SK-N-SH (cell line): ENCODE data around the gene BAG5. TPM values are rescaled to one million over a fixed set of nuclear protein-coding genes. Genes with fewer than 3 reads are reported as not detected.

ENCODE experiments used
- CTCF ChIA-PET: fragments of 300-600, 350-600 bp; formaldehyde crosslinking; extraction: SDS; loops from one replicate; lab custom pipeline; 2021; lab: Yijun Ruan, JAX
- POLR2A ChIA-PET: fragments of 350-600 bp; sonication (Branson Sonifier 250); formaldehyde crosslinking; extraction: SDS; loops from one replicate; lab custom pipeline; 2020; ENCODE audit warnings: antibody characterized with exemption, inconsistent platforms; lab: Yijun Ruan, JAX
- DNase-seq: peaks from one replicate; pipeline ENCODE4 v3.0.0; 2012
- H2AFZ ChIP-seq: fragments of 200-600 bp; sonication (generic); 2 replicates; pipeline ENCODE4 v1.8.1; 2016; ENCODE audit warnings: antibody characterized with exemption, mild to moderate bottlenecking, low read depth
- H3F3A ChIP-seq: fragments of 200-600 bp; sonication (generic); replicated peaks from 2 replicates; pipeline ENCODE3; 2016; ENCODE audit warnings: antibody characterized with exemption, mild to moderate bottlenecking; ENCODE audit not compliant: insufficient read depth
- H3K27ac ChIP-seq, 2 experiments: fragments of 200-500 bp in 1 of 2; fragments of 200-600 bp in 1 of 2; sonication (Bioruptor generic) in 1 of 2; sonication (generic), shearing (Covaris generic) in 1 of 2; 2 replicates each; pipeline versions ENCODE4 v1.5.1 to v1.6.1; 2014 to 2016; ENCODE audit warnings: low read depth in 2 of 2, inconsistent platforms in 1 of 2, low read length in 1 of 2, mild to moderate bottlenecking in 1 of 2, mixed read lengths in 1 of 2
- H3K27me3 ChIP-seq: fragments of 200-600 bp; sonication (generic), shearing (Covaris generic); 2 replicates; pipeline ENCODE4 v1.6.1; 2016; ENCODE audit warnings: mixed run types; ENCODE audit not compliant: insufficient read depth
- H3K36me3 ChIP-seq, 2 experiments: fragments of 200-500 bp in 1 of 2; fragments of 200-600 bp in 1 of 2; sonication (Bioruptor generic) in 1 of 2; sonication (generic) in 1 of 2; replicated peaks in 1 of 2; 2 replicates each; pipeline versions ENCODE3 to v1.5.1; 2014 to 2016; ENCODE audit warnings: low read length in 1 of 2, mild to moderate bottlenecking in 1 of 2; ENCODE audit not compliant: insufficient read depth in 2 of 2, control insufficient read depth in 1 of 2
- H3K4me1 ChIP-seq, 2 experiments: fragments of 200-500 bp in 1 of 2; fragments of 200-600 bp in 1 of 2; sonication (Bioruptor generic) in 1 of 2; sonication (generic), shearing (Covaris generic) in 1 of 2; 2 replicates each; pipeline versions ENCODE4 v1.5.1 to v1.6.1; 2014 to 2016; ENCODE audit warnings: low read depth in 1 of 2, low read length in 1 of 2, mixed run types in 1 of 2; ENCODE audit not compliant: insufficient read depth in 2 of 2, control insufficient read depth in 1 of 2
- H3K4me2 ChIP-seq: fragments of 200-600 bp; sonication (generic), shearing (Covaris generic); 2 replicates; pipeline ENCODE4 v1.6.1; 2017; ENCODE audit warnings: mixed run types
- H3K4me3 ChIP-seq, 2 experiments: fragments of 200-500 bp in 1 of 2; fragments of 200-600 bp in 1 of 2; sonication (Bioruptor generic) in 1 of 2; sonication (generic), shearing (Covaris generic) in 1 of 2; 2 replicates each; pipeline versions ENCODE4 v1.5.1 to v1.8.1; 2014 to 2016; ENCODE audit warnings: low read depth in 2 of 2, inconsistent platforms in 1 of 2, low read length in 1 of 2, mild to moderate bottlenecking in 1 of 2, mixed read lengths in 1 of 2, moderate library complexity in 1 of 2
- H3K79me2 ChIP-seq: fragments of 200-600 bp; sonication (generic); 2 replicates; pipeline ENCODE4 v1.8.1; 2017; ENCODE audit warnings: mild to moderate bottlenecking; ENCODE audit not compliant: insufficient read depth
- H3K9ac ChIP-seq: fragments of 200-600 bp; sonication (generic); 2 replicates; pipeline ENCODE4 v1.6.1; 2017; ENCODE audit warnings: mixed run types
- H3K9me2 ChIP-seq: fragments of 200-600 bp; sonication (generic); 2 replicates; pipeline ENCODE4 v1.6.1; 2017; ENCODE audit warnings: mixed run types
- H3K9me3 ChIP-seq: fragments of 200-600 bp; sonication (generic); 2 replicates; pipeline ENCODE4 v1.6.1; 2017; ENCODE audit warnings: mixed run types, mild to moderate bottlenecking, moderate library complexity
- H4K20me1 ChIP-seq: fragments of 200-600 bp; sonication (generic); 2 replicates; pipeline ENCODE4 v1.6.1; 2017; ENCODE audit warnings: mild to moderate bottlenecking, mixed run types; ENCODE audit not compliant: insufficient read depth
- EZH2phosphoT487 ChIP-seq: fragments of 200-600 bp; sonication (generic); IDR thresholded peaks from 2 replicates; pipeline ENCODE4 v1.6.1; 2017; ENCODE audit warnings: low read depth, mixed run types, mild to moderate bottlenecking, antibody characterized with exemption, moderate library complexity, borderline replicate concordance
- FOXJ3 ChIP-seq: sonication (generic); formaldehyde crosslinking; IDR thresholded peaks from 2 replicates; pipeline ENCODE4 v1.5.1; 2020; ENCODE audit warnings: mild to moderate bottlenecking, missing genetic modification reagents
- FOXM1 ChIP-seq: IDR thresholded peaks from 2 replicates; pipeline ENCODE4 v1.4.0; 2012; ENCODE audit warnings: low read depth, mild to moderate bottlenecking
- IRF3 ChIP-seq: fragments of 150-350 bp; IDR thresholded peaks from 2 replicates; pipeline ENCODE4 v1.6.1; 2016; ENCODE audit warnings: mild to moderate bottlenecking, low read depth, low read length
- MEF2A ChIP-seq: IDR thresholded peaks from 2 replicates; pipeline ENCODE4 v1.4.0; 2012; ENCODE audit warnings: low read depth, borderline replicate concordance
- MXI1 ChIP-seq: IDR thresholded peaks from 2 replicates; pipeline ENCODE4 v1.6.1; 2012; ENCODE audit warnings: mild to moderate bottlenecking, low read depth, low read length, improper control_type of control experiment
- NFIC ChIP-seq: IDR thresholded peaks from 2 replicates; pipeline ENCODE4 v1.4.0; 2012; ENCODE audit warnings: borderline replicate concordance
- NRF1 ChIP-seq: IDR thresholded peaks from 2 replicates; pipeline ENCODE4 v1.6.1; 2012; ENCODE audit warnings: low read depth, mild to moderate bottlenecking, low read length
- POLR2AphosphoS5 ChIP-seq: IDR thresholded peaks from 2 replicates; pipeline ENCODE4 v1.6.1; 2012; ENCODE audit warnings: low read depth, low read length
- RAD21 ChIP-seq: IDR thresholded peaks from 2 replicates; pipeline ENCODE4 v1.6.1; 2012; ENCODE audit warnings: mild to moderate bottlenecking, low read length
- RCOR1 ChIP-seq: fragments of 150-350 bp; IDR thresholded peaks from 2 replicates; pipeline ENCODE4 v1.6.1; 2017; ENCODE audit warnings: antibody characterized with exemption, low read length
- RXRA ChIP-seq: IDR thresholded peaks from 2 replicates; pipeline ENCODE4 v1.4.0; 2012; ENCODE audit warnings: low read depth, mild to moderate bottlenecking, borderline replicate concordance
- SIN3A ChIP-seq: IDR thresholded peaks from 2 replicates; pipeline ENCODE4 v1.6.1; 2012; ENCODE audit warnings: low read depth, mild to moderate bottlenecking, low read length, moderate library complexity, borderline replicate concordance
- TAF1 ChIP-seq: IDR thresholded peaks from 2 replicates; pipeline ENCODE4 v1.6.1; 2012; ENCODE audit warnings: low read depth, mild to moderate bottlenecking, low read length, moderate library complexity, borderline replicate concordance
- TCF12 ChIP-seq: IDR thresholded peaks from 2 replicates; pipeline ENCODE4 v1.4.0; 2012
- TEAD4 ChIP-seq: IDR thresholded peaks from 2 replicates; pipeline ENCODE4 v1.4.0; 2012; ENCODE audit warnings: mild to moderate bottlenecking, borderline replicate concordance; ENCODE audit not compliant: insufficient read depth
- USF1 ChIP-seq: IDR thresholded peaks from 2 replicates; pipeline ENCODE4 v1.4.0; 2012; ENCODE audit warnings: low read depth, borderline replicate concordance
- USF2 ChIP-seq: fragments of 150-350 bp; IDR thresholded peaks from 2 replicates; pipeline ENCODE4 v1.6.1; 2017; ENCODE audit warnings: antibody characterized with exemption, low read length, low read depth, borderline replicate concordance
- YY1 ChIP-seq: IDR thresholded peaks from 2 replicates; pipeline ENCODE4 v1.4.0; 2012; ENCODE audit warnings: low read depth, mild to moderate bottlenecking
- ZBTB33 ChIP-seq: IDR thresholded peaks from 2 replicates; pipeline ENCODE4 v1.4.0; 2012; ENCODE audit warnings: low read depth, borderline replicate concordance
- WGBS: methylation state at CpG from one replicate; pipeline ENCODE4 v1.1.6; 2017; ENCODE audit warnings: low lambda C conversion rate; 5-methylcytosine and 5-hydroxymethylcytosine counted together
- polyA plus RNA-seq, 3 experiments: library from polyadenylated mRNA; depleted of rRNA; stranded (reverse); fragments of >200 nt; gene quantifications; 2 replicates each; pipeline ENCODE4 v1.2.3, GENCODE V29; 2012

The BAG5 gene
- polyA plus RNA-seq, 1 of the 3 experiments (the other 2 are of a cell fraction) = 5.2 TPM

GRCh38 chr14:103543140-103543539 lies 19.3 kb downstream of the BAG5 start:
- H3F3A ChIP-seq = peaks cover 13% of the 10 kb centered on the region
- TF ChIP-seq FOXJ3 (CRISPR knock-in tag) = no peak
- TF ChIP-seq ZBTB33 = no peak
- TF ChIP-seq SIN3A = no peak
- no peak for TF ChIP-seq MEF2A
- TF ChIP-seq NFIC = no peak
- TF ChIP-seq TEAD4 = no peak
- no peak for TF ChIP-seq RCOR1
- no peak for TF ChIP-seq RAD21
- no peak for TF ChIP-seq USF1
- no peak for TF ChIP-seq YY1
- TF ChIP-seq TAF1 = no peak
- no peak for TF ChIP-seq IRF3
- TF ChIP-seq POLR2AphosphoS5 = no peak
- no peak for TF ChIP-seq NRF1
- no peak for TF ChIP-seq RXRA
- no peak for TF ChIP-seq MXI1
- no peak for TF ChIP-seq USF2
- no peak for TF ChIP-seq FOXM1
- TF ChIP-seq TCF12 = no peak
- no peak for TF ChIP-seq EZH2phosphoT487
- TF ChIP-seq, all 33 proteins: peak for 0
- ChIA-PET POLR2A (interaction anchor here (1.2 to 3.9 kb wide), 3 partner anchors 11 to 21 kb away, joined by 4 to 19 read pairs (median 6); partner anchors contain the start of genes CKB and TRMT61A), CTCF (interaction anchor here (1.2 to 6.5 kb wide), 5 partner anchors 13 to 152 kb away, joined by 3 to 72 read pairs (median 6); partner anchors contain the start of gene CKB)
- Histone ChIP-seq H3K9me2 (no peaks in the 10 kb centered on the region), H3K9ac (no peak overlapping the region), H3K27me3 (no peaks in the 10 kb centered on the region), H3K4me3 (no peak overlapping the region), H4K20me1 (peaks cover 17% of the 10 kb centered on the region), H3K36me3 (no peaks in the 10 kb centered on the region), H3K4me2 (no peak overlapping the region), H3K9me3 (no peaks in the 10 kb centered on the region), H3K4me1 (peaks cover 16 to 47% of the 10 kb centered on the region in 2 experiments; a peak in 3 of 4 replicates), H2AFZ (no peak overlapping the region), H3K27ac (no peak overlapping the region; a peak in 1 of 4 replicates), H3K79me2 (no peaks in the 10 kb centered on the region)
- DNase-seq = peak; percentile 45
- 85% methylated on average over 6 of the region's 10 CpGs for WGBS
